Activated T-helper 17 cell treated with anti-CD3 and anti-CD28 coated beads, Interleukin-2, amount 50 U/mL, for 72 hours (primary cell): ENCODE measurements around the gene SOAT2. TPM values are rescaled to one million over a fixed set of nuclear protein-coding genes. Genes with fewer than 3 reads are reported as not detected.
"Not testable (repeated sequence)": the region's sequence is repeated elsewhere in the genome, so short reads cannot be mapped to it uniquely, and the experiment has no call there.

Source experiments
- ATAC-seq: fragments of 150-1000 bp; cut with Tn5 transposase; replicated peaks from 2 replicates; pipeline ENCODE4 v1.10.0; 2021; ENCODE audit warnings: mild to moderate bottlenecking, moderate library complexity
- H3K27ac Mint-ChIP-seq: one replicate; pipeline ENCODE4 v1.8.0; 2022; ENCODE audit warnings: mixed read lengths
- H3K27me3 Mint-ChIP-seq: one replicate; pipeline ENCODE4 v1.8.0; 2022; ENCODE audit warnings: mixed read lengths
- H3K36me3 Mint-ChIP-seq: one replicate; pipeline ENCODE4 v1.8.0; 2022; ENCODE audit warnings: low read depth, mild to moderate bottlenecking, mixed read lengths
- H3K4me1 Mint-ChIP-seq: one replicate; pipeline ENCODE4 v1.8.0; 2022; ENCODE audit warnings: mixed read lengths
- H3K4me3 Mint-ChIP-seq: one replicate; pipeline ENCODE4 v1.8.0; 2022; ENCODE audit warnings: mild to moderate bottlenecking, mixed read lengths
- H3K9me3 Mint-ChIP-seq: one replicate; pipeline ENCODE4 v1.8.0; 2022; ENCODE audit warnings: mixed read lengths
- total RNA-seq, 2 donors: library from RNA; stranded (reverse); gene quantifications; one replicate each; pipeline ENCODE4 v1.2.3, GENCODE V29; 2022

The SOAT2 gene
- total RNA-seq, 2 donors from 2014 or later: 0.28 to 1.1 TPM

GRCh38 chr12:53091756-53092155 is 11.5 kb upstream of the SOAT2 start:
- peaks cover 4% of the 10 kb centered on the region for H3K4me1 Mint-ChIP-seq
- ATAC-seq: no peak
- no peaks in the 10 kb centered on the region for H3K9me3 Mint-ChIP-seq
- no peak overlapping the region for H3K27ac Mint-ChIP-seq
- H3K27me3 Mint-ChIP-seq: no peaks in the 10 kb centered on the region
- H3K4me3 Mint-ChIP-seq: no peak overlapping the region
- no peaks in the 10 kb centered on the region for H3K36me3 Mint-ChIP-seq

- H3K36me3 Mint-ChIP-seq: no peaks in the 10 kb centered on the region
- H3K4me3 Mint-ChIP-seq: no peak overlapping the region
- peaks cover 19% of the 10 kb centered on the region for H3K4me1 Mint-ChIP-seq
- H3K27ac Mint-ChIP-seq: no peak overlapping the region
- no peak for ATAC-seq
- H3K27me3 Mint-ChIP-seq: peaks cover 4% of the 10 kb centered on the region
- H3K9me3 Mint-ChIP-seq: no peaks in the 10 kb centered on the region
These were observed 9.4 kb upstream of the SOAT2 start for GRCh38 chr12:53093777-53094393.

GRCh38 chr12:53094394-53094787 is 8.9 kb upstream of the SOAT2 start:
- Mint-ChIP-seq H3K9me3 (no peaks in the 10 kb centered on the region), H3K27me3 (peaks cover 4% of the 10 kb centered on the region), H3K4me3 (no peak overlapping the region), H3K4me1 (peaks cover 24% of the 10 kb centered on the region), H3K36me3 (no peaks in the 10 kb centered on the region), H3K27ac (no peak overlapping the region)
- no peak for ATAC-seq

- peaks cover 25% of the 10 kb centered on the region for H3K4me1 Mint-ChIP-seq
- not testable (repeated sequence) for H3K27ac Mint-ChIP-seq, ATAC-seq
These were observed 8.3 kb upstream of the SOAT2 start for GRCh38 chr12:53094796-53095595.

GRCh38 chr12:53095596-53095895 is 7.7 kb upstream of the SOAT2 start:
- not testable (repeated sequence) for H3K4me3 Mint-ChIP-seq, H3K9me3 Mint-ChIP-seq, H3K27me3 Mint-ChIP-seq, H3K27ac Mint-ChIP-seq, ATAC-seq, H3K36me3 Mint-ChIP-seq
- peaks cover 25% of the 10 kb centered on the region for H3K4me1 Mint-ChIP-seq

More at GRCh38 chr12:53094796-53095595, 8.3 kb upstream of the SOAT2 start:
- H3K36me3 Mint-ChIP-seq, H3K27me3 Mint-ChIP-seq, H3K4me3 Mint-ChIP-seq, H3K9me3 Mint-ChIP-seq: not testable (repeated sequence)

GRCh38 chr12:53096089-53096741 is 7.1 kb upstream of the SOAT2 start:
- H3K4me3 Mint-ChIP-seq: peak overlapping the region; percentile 83
- H3K27me3 Mint-ChIP-seq: peaks cover 4% of the 10 kb centered on the region
- H3K36me3 Mint-ChIP-seq: no peaks in the 10 kb centered on the region
- H3K27ac Mint-ChIP-seq: no peak overlapping the region
- no peak for ATAC-seq
- peaks cover 25% of the 10 kb centered on the region for H3K4me1 Mint-ChIP-seq
- H3K9me3 Mint-ChIP-seq: no peaks in the 10 kb centered on the region

- H3K4me1 Mint-ChIP-seq: peaks cover 25% of the 10 kb centered on the region
- H3K27ac Mint-ChIP-seq: peak overlapping the region; percentile 37
- H3K36me3 Mint-ChIP-seq: no peaks in the 10 kb centered on the region
- H3K9me3 Mint-ChIP-seq: no peaks in the 10 kb centered on the region
- no peak for ATAC-seq
- peak overlapping the region; percentile 83 for H3K4me3 Mint-ChIP-seq
- peaks cover 4% of the 10 kb centered on the region for H3K27me3 Mint-ChIP-seq
These were observed 6.5 kb upstream of the SOAT2 start for GRCh38 chr12:53096759-53097158.

GRCh38 chr12:53097207-53097563 is 6.1 kb upstream of the SOAT2 start:
- Mint-ChIP-seq H3K4me1 (peaks cover 25% of the 10 kb centered on the region), H3K36me3 (no peaks in the 10 kb centered on the region), H3K9me3 (no peaks in the 10 kb centered on the region), H3K4me3 (peak overlapping the region; percentile 83), H3K27ac (peak overlapping the region; percentile 37), H3K27me3 (peaks cover 4% of the 10 kb centered on the region)
- no peak for ATAC-seq

- peak within 1 kb of the TSS; percentile 83 for H3K4me3 Mint-ChIP-seq
- H3K27me3 Mint-ChIP-seq: peaks cover 4% of the 10 kb centered on the region
- peak; percentile 76 for ATAC-seq
- H3K27ac Mint-ChIP-seq: peak within 1 kb of the TSS; percentile 83
- H3K4me1 Mint-ChIP-seq: peaks cover 27% of the 10 kb centered on the region
- H3K9me3 Mint-ChIP-seq: no peaks in the 10 kb centered on the region
- H3K36me3 Mint-ChIP-seq: no peaks in the 10 kb centered on the region
These were observed 5.5 kb upstream of the SOAT2 start, which contains the start of gene IGFBP6 for GRCh38 chr12:53097564-53098353. TSS of gene IGFBP6 (plus strand) at chr12:53097667. CDS start at chr12:53097718, 51 bp downstream.

GRCh38 chr12:53098354-53098981 is 4.8 kb upstream of the SOAT2 start:
- no peaks in the 10 kb centered on the region for H3K9me3 Mint-ChIP-seq
- peaks cover 4% of the 10 kb centered on the region for H3K27me3 Mint-ChIP-seq
- H3K4me1 Mint-ChIP-seq: peaks cover 33% of the 10 kb centered on the region
- peak; percentile 60 for ATAC-seq
- H3K36me3 Mint-ChIP-seq: no peaks in the 10 kb centered on the region
- H3K27ac Mint-ChIP-seq: peak overlapping the region; percentile 83
- peak overlapping the region; percentile 83 for H3K4me3 Mint-ChIP-seq

- H3K9me3 Mint-ChIP-seq: no peaks in the 10 kb centered on the region
- peaks cover 4% of the 10 kb centered on the region for H3K27me3 Mint-ChIP-seq
- H3K36me3 Mint-ChIP-seq: no peaks in the 10 kb centered on the region
- peak overlapping the region; percentile 83 for H3K4me3 Mint-ChIP-seq
- peak; percentile 64 for ATAC-seq
- peaks cover 33% of the 10 kb centered on the region for H3K4me1 Mint-ChIP-seq
- peak overlapping the region; percentile 83 for H3K27ac Mint-ChIP-seq
These were observed 4.0 kb upstream of the SOAT2 start for GRCh38 chr12:53099071-53099882.

GRCh38 chr12:53100466-53101151 is 2.7 kb upstream of the SOAT2 start:
- Mint-ChIP-seq H3K4me1 (peaks cover 33% of the 10 kb centered on the region), H3K9me3 (no peaks in the 10 kb centered on the region), H3K36me3 (no peaks in the 10 kb centered on the region), H3K27ac (no peak overlapping the region), H3K27me3 (peaks cover 4% of the 10 kb centered on the region), H3K4me3 (no peak overlapping the region)
- no peak for ATAC-seq

- ATAC-seq: no peak
- H3K9me3 Mint-ChIP-seq: no peaks in the 10 kb centered on the region
- H3K27ac Mint-ChIP-seq: no peak overlapping the region
- H3K4me3 Mint-ChIP-seq: no peak overlapping the region
- no peaks in the 10 kb centered on the region for H3K36me3 Mint-ChIP-seq
- peaks cover 4% of the 10 kb centered on the region for H3K27me3 Mint-ChIP-seq
- peaks cover 33% of the 10 kb centered on the region for H3K4me1 Mint-ChIP-seq
These were observed 2.0 kb upstream of the SOAT2 start for GRCh38 chr12:53101266-53101665.
